Neural crest cell (in vitro differentiated cells): ENCODE data around the gene PEX5L. TPM values are rescaled to one million over a fixed set of nuclear protein-coding genes. Genes with fewer than 3 reads are reported as not detected.

Source experiments
- DNase-seq: peaks from one replicate; pipeline ENCODE4 v3.0.0; 2021; ENCODE audit warnings: low read depth, mixed read lengths, low spot score
- H3K27ac Mint-ChIP-seq: one replicate; pipeline ENCODE4 v1.8.0; 2021; ENCODE audit warnings: mild to moderate bottlenecking, mixed read lengths; ENCODE audit not compliant: unreplicated experiment
- H3K27me3 Mint-ChIP-seq: 2 replicates; pipeline ENCODE4 v1.8.0; 2021; ENCODE audit warnings: low read depth, mild to moderate bottlenecking, mixed read lengths
- H3K36me3 Mint-ChIP-seq: 2 replicates; pipeline ENCODE4 v1.8.0; 2021; ENCODE audit warnings: low read depth, mild to moderate bottlenecking, mixed read lengths
- H3K4me1 Mint-ChIP-seq: 2 replicates; pipeline ENCODE4 v1.8.0; 2021; ENCODE audit warnings: mixed read lengths
- H3K4me3 Mint-ChIP-seq: one replicate; pipeline ENCODE4 v1.8.0; 2021; ENCODE audit warnings: mild to moderate bottlenecking, mixed read lengths
- H3K9me3 Mint-ChIP-seq: 2 replicates; pipeline ENCODE4 v1.8.0; 2021; ENCODE audit warnings: mixed read lengths
- total RNA-seq: library from RNA; stranded (reverse); gene quantifications from 2 replicates; pipeline ENCODE4 v1.2.1, GENCODE V29; 2021
- TF ChIP-seq, protein P1 (sequence below): fragments of 200-600 bp; sonication (generic); conservative IDR thresholded peaks from 2 replicates; pipeline ENCODE4 v1.5.0; 2021; ENCODE audit warnings: antibody characterized with exemption, mild to moderate bottlenecking

PEX5L gene
- total RNA-seq, 1 donor from 2014 or later: 0.96 TPM

DNA sequence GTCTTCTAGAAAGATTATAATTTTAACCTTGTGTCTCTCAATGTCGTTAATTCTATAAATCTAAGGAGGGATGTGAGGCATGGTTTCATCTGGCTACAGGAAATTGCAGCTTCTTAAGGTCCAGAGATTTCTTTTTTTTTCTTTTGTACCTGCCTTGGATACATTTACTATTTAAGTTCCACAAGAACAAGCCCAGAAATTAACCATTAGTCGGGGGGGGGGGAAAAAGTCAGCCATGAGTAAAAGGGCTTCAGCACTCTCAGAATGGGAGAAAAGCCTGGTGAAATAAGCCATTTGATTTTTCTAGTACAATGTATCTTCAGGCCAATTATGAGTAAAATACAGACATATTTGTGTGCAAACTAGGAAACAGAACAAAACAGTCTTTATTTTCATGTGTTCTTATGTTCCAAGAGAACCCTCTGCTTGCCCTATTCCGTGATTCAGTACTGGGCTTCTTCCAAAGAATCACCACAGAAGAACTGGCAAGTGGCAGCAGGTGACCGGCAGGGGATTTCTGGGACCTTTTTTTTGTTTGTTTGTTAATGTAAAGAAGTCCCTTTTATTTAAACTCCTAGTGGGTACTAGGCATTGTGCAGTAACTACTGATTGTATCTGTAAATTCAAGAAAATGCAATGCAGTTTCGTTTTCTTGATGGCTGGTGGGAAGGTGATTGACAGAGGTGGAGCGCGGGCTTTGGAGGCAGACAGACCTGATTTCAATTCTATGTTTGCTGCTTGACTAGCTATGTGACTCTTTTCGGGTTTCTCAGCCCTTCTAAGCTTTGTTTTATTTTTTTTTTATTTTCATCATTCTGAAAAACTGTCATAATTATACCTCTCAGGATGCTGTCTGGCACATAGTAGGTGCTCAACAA lies 82.5 kb downstream of the PEX5L start:
- Mint-ChIP-seq H3K36me3 (no peaks in the 10 kb centered on the region), H3K9me3 (peaks cover 2% of the 10 kb centered on the region), H3K4me1 (no peaks in the 10 kb centered on the region), H3K4me3 (no peak overlapping the region), H3K27ac (no peak overlapping the region), H3K27me3 (no peaks in the 10 kb centered on the region)
- DNase-seq: no peak
- TF ChIP-seq, protein P1, sequence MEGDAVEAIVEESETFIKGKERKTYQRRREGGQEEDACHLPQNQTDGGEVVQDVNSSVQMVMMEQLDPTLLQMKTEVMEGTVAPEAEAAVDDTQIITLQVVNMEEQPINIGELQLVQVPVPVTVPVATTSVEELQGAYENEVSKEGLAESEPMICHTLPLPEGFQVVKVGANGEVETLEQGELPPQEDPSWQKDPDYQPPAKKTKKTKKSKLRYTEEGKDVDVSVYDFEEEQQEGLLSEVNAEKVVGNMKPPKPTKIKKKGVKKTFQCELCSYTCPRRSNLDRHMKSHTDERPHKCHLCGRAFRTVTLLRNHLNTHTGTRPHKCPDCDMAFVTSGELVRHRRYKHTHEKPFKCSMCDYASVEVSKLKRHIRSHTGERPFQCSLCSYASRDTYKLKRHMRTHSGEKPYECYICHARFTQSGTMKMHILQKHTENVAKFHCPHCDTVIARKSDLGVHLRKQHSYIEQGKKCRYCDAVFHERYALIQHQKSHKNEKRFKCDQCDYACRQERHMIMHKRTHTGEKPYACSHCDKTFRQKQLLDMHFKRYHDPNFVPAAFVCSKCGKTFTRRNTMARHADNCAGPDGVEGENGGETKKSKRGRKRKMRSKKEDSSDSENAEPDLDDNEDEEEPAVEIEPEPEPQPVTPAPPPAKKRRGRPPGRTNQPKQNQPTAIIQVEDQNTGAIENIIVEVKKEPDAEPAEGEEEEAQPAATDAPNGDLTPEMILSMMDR: no peak

DNA sequence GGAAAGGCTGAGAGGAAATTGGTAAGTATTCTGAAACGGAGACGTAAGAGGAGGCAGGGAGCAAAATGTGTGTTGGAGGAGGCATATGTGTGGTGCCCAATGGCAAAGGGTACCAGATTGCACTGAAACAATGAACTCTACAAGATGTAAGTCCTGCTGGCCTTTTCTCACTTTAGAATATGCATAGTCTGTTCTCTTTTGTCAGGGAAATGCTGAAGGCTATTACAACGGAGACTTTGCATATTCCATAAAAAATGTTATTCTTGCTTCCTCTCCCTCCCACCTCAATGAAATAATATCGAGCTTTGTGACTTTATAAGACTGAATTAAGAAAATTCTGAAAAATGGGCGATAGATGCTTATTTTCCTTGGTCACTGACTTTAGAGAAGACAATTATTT lies 85.9 kb downstream of the PEX5L start:
- no peaks in the 10 kb centered on the region for H3K27me3 Mint-ChIP-seq
- H3K4me1 Mint-ChIP-seq: no peaks in the 10 kb centered on the region
- no peak overlapping the region for H3K4me3 Mint-ChIP-seq
- H3K27ac Mint-ChIP-seq: no peak overlapping the region
- DNase-seq: no peak
- TF ChIP-seq, protein P1: no peak
- peaks cover 2% of the 10 kb centered on the region for H3K9me3 Mint-ChIP-seq
- no peaks in the 10 kb centered on the region for H3K36me3 Mint-ChIP-seq

DNA sequence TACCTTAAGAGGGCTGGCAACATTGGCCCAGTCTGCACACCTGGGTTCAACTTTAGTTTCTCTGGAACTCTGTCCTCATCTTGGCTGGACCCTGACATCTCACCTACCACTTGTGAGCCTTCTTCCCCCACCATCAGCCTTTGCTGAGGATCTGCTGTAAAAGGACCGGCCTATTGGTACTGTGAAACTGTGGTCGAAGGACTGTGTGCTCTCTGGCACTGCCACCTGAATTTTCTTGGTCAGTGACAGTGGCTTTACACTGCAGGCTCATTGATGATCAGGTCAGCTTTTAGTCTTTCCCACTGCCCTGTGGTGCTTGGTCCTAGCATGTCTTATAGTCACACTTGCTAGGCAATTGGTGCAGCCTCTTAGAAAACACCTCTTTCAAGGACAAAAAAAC lies 86.9 kb downstream of the PEX5L start:
- TF ChIP-seq, protein P1: no peak
- H3K27me3 Mint-ChIP-seq: no peaks in the 10 kb centered on the region
- H3K9me3 Mint-ChIP-seq: peaks cover 2% of the 10 kb centered on the region
- no peak overlapping the region for H3K27ac Mint-ChIP-seq
- no peaks in the 10 kb centered on the region for H3K36me3 Mint-ChIP-seq
- H3K4me3 Mint-ChIP-seq: no peak overlapping the region
- DNase-seq: no peak
- H3K4me1 Mint-ChIP-seq: no peaks in the 10 kb centered on the region

DNA sequence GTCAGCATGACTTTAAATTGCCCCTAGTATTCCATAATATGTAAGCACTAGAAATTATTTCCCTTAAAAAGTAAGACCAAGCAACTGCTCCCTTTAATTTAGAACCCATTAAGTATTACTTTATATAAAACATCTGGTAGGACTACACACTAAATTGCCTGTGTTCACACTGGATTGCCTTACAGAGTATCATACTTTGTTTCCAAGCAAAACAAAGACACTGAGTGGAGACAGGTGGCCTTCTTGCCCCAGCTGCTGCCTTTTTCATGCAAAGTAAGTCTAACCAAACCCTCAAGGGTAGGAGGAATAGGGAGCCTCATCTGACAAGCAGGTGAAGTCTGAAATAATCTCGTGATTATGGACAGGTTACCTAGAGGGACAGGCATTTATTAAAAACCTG lies 87.3 kb downstream of the PEX5L start:
- Mint-ChIP-seq H3K4me3 (no peak overlapping the region), H3K27me3 (no peaks in the 10 kb centered on the region), H3K36me3 (no peaks in the 10 kb centered on the region), H3K4me1 (no peaks in the 10 kb centered on the region), H3K27ac (no peak overlapping the region), H3K9me3 (peaks cover 2% of the 10 kb centered on the region)
- no peak for DNase-seq
- TF ChIP-seq, protein P1: no peak

DNA sequence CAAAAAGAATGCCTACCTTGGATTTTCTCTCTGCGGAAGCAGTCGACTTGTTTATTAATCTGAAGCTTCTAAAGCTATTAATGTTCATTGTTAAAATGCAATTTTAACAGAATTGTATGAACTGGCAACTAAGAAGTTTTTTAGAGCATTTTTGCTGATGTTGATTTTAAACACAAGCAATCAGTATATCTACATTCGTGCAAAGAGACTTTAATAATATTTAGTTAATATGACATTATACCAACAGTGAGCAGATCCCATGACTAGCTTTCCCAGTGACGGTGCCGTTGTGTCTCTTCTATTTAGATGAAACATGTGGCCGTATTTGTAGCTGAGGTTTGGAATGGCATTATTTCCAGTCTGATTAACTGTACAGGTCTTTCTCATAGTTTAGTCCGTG lies 88.0 kb downstream of the PEX5L start:
- TF ChIP-seq, protein P1: no peak
- H3K27ac Mint-ChIP-seq: no peak overlapping the region
- H3K27me3 Mint-ChIP-seq: no peaks in the 10 kb centered on the region
- peaks cover 2% of the 10 kb centered on the region for H3K9me3 Mint-ChIP-seq
- DNase-seq: no peak
- H3K36me3 Mint-ChIP-seq: no peaks in the 10 kb centered on the region
- no peak overlapping the region for H3K4me3 Mint-ChIP-seq
- H3K4me1 Mint-ChIP-seq: peaks cover under 1% of the 10 kb centered on the region
